ENCODE data around the gene MINDY4.

Gene MINDY4

GRCh38 chr7:30911133-30911532 lies 139.9 kb downstream of the MINDY4 start:
- H3K27me3 ChIP-seq (ENCODE audit: insufficient read depth, low read depth, severe bottlenecking), result no peaks in the 10 kb centered on the region
- H3K4me3 ChIP-seq (ENCODE audit: low read depth, low read length), result no peak overlapping the region
- H3K36me3 ChIP-seq, result no peaks in the 10 kb centered on the region
- no peak for DNase-seq
- TF ChIP-seq CTCF (IDR thresholded peaks at IDR 0.05; ENCODE audit: low read depth, low read length), result no peak
- H3K9me3 ChIP-seq (ENCODE audit: severe bottlenecking), result no peaks in the 10 kb centered on the region
- peak overlapping the region; percentile 67 for H3K27ac ChIP-seq

DNA sequence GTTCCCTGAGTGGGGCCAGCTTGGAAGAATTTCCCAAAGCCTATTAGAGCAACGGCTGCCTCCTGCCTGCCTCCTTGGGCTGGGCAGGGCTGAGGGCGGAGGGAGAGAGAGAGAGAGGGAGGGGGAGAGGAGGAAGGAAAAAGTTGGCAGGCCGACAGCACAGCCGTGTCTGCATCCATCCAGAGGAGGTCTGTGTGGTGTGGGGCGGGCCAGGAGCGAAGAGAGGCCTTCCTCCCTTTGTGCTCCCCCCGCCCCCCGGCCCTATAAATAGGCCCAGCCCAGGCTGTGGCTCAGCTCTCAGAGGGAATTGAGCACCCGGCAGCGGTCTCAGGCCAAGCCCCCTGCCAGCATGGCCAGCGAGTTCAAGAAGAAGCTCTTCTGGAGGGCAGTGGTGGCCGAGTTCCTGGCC lies 140.3 kb downstream of the MINDY4 start, which contains the start of gene AQP1:
Gene AQP1 (plus strand): TSS at position 293 of the 409 bp plus-strand sequence. CDS start 57 bp downstream, at position 350.
- no peaks in the 10 kb centered on the region for H3K27me3 ChIP-seq (ENCODE audit: insufficient read depth, low read depth, severe bottlenecking)
- no peak within 1 kb of the TSS for H3K4me3 ChIP-seq (ENCODE audit: low read depth, low read length)
- H3K27ac ChIP-seq, result peak within 1 kb of the TSS; percentile 67
- DNase-seq, result peak; percentile 85
- H3K9me3 ChIP-seq (ENCODE audit: severe bottlenecking), result no peaks in the 10 kb centered on the region
- no peaks in the 10 kb centered on the region for H3K36me3 ChIP-seq
- no peak for TF ChIP-seq CTCF (IDR thresholded peaks at IDR 0.05; ENCODE audit: low read depth, low read length)

DNA sequence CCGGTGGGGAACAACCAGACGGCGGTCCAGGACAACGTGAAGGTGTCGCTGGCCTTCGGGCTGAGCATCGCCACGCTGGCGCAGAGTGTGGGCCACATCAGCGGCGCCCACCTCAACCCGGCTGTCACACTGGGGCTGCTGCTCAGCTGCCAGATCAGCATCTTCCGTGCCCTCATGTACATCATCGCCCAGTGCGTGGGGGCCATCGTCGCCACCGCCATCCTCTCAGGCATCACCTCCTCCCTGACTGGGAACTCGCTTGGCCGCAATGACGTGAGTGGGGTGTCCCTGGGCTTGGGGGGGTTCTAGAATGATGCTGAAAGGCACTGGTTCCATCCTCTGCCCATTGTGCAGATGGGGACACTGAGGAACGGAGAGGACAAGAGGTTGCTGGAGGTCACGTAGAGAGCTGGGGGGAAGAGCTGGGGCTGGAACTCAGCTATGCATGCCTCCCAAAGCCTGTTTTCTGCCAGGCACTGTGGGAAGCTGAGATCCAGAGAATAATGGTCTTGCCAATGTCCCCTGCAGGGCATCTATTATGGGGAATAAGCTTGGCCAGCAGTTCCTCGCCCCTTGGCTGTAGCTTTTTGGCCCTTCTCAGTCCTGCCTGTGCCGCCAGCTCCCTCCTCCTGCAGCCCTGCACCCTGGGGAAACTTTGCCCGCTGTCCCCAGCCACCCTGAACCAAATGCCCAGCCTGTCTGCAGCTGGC lies 141.0 kb downstream of the MINDY4 start:
- TF ChIP-seq CTCF (IDR thresholded peaks at IDR 0.05; ENCODE audit: low read depth, low read length), result no peak
- no peak overlapping the region for H3K4me3 ChIP-seq (ENCODE audit: low read depth, low read length)
- no peaks in the 10 kb centered on the region for H3K27me3 ChIP-seq (ENCODE audit: insufficient read depth, low read depth, severe bottlenecking)
- DNase-seq, result no peak
- H3K27ac ChIP-seq, result peak overlapping the region; percentile 62
- no peaks in the 10 kb centered on the region for H3K36me3 ChIP-seq
- H3K9me3 ChIP-seq (ENCODE audit: severe bottlenecking), result no peaks in the 10 kb centered on the region

DNA sequence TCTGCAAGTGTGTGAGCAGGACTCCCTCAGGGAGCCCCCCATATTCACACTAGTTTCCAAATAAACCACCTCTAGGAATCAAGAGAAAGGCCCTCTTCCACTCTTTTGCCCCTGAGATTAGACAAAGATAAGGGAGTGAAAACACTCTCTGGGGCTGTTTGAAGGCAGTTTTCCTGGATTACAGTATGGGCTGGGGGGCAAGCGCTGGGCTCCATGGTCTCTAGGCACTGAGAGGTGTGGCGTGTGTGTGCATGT lies 141.4 kb downstream of the MINDY4 start:
- Histone ChIP-seq H3K9me3 (ENCODE audit: severe bottlenecking) (no peaks in the 10 kb centered on the region), H3K36me3 (no peaks in the 10 kb centered on the region), H3K4me3 (ENCODE audit: low read depth, low read length) (no peak overlapping the region), H3K27ac (peak overlapping the region; percentile 53; the same call in 1 of the 2 replicates), H3K27me3 (ENCODE audit: insufficient read depth, low read depth, severe bottlenecking) (no peaks in the 10 kb centered on the region)
- no peak for TF ChIP-seq CTCF (IDR thresholded peaks at IDR 0.05; ENCODE audit: low read depth, low read length)
- no peak for DNase-seq

GRCh38 chr7:30912986-30913811 lies 142.0 kb downstream of the MINDY4 start:
- Histone ChIP-seq H3K27ac (peak overlapping the region; percentile 53), H3K27me3 (ENCODE audit: insufficient read depth, low read depth, severe bottlenecking) (no peaks in the 10 kb centered on the region), H3K4me3 (ENCODE audit: low read depth, low read length) (no peak overlapping the region), H3K9me3 (ENCODE audit: severe bottlenecking) (no peaks in the 10 kb centered on the region), H3K36me3 (no peaks in the 10 kb centered on the region)
- no peak for TF ChIP-seq CTCF (IDR thresholded peaks at IDR 0.05; ENCODE audit: low read depth, low read length)
- DNase-seq, result peak; percentile 38
